Heart left ventricle (tissue), 13 donors: ENCODE measurements around the gene CDKN1C.

Source experiments
- POLR2A ChIP-seq, 2 donors: fragments of 450-650 bp; IDR thresholded peaks; one replicate each; pipeline ENCODE4 v1.6.1; 2017; ENCODE audit warnings: antibody characterized with exemption in 2 of 2, mild to moderate bottlenecking in 2 of 2, moderate library complexity in 2 of 2
- TF ChIP-seq, protein P1 (sequence below), 12 donors: fragments of 200-600 bp; sonication (generic) in 4 of 12; IDR thresholded peaks; one replicate each; pipeline versions ENCODE4 v1.5.0 to v1.8.0; 2018 to 2022; ENCODE audit warnings: antibody characterized with exemption in 12 of 12, mild to moderate bottlenecking in 5 of 12
- donor health status: ischemic (EF 13 %, LVEDD 7.1; RV severe dilation, severe dysfunction).
- donor health status: DM: no; HTN: yes; CAD: no.
- donor health status: DM: no; HTN: no; CAD: no.
- donor health status: ischemic (EF 25% LVEDD 6.9; RV normal size, moderate dysfunction).
- donor health status: ischemic (EF 25% LVEDD 5.7; RV mildly dilated, moderate dysfunction).
- donor health status: ischemic (EF 35%, LVEDD 5.7; RV mildly dilated, moderate dysfunction).
- donor health status: nonischemic (EF 11% LVEDD 7.7; RV severe dilation, severe dysfunction).
- donor health status: DM: yes; HTN: yes; CAD: no.
- donor health status: PGD.
- donor health status: ischemic (EF 29% LVEDD 5.4; RV normal size, mild dysfunction).
- donor health status: nonischemic (EF 23%, LVEDD 6.1; RV moderate dilation, normal function).

DNA sequence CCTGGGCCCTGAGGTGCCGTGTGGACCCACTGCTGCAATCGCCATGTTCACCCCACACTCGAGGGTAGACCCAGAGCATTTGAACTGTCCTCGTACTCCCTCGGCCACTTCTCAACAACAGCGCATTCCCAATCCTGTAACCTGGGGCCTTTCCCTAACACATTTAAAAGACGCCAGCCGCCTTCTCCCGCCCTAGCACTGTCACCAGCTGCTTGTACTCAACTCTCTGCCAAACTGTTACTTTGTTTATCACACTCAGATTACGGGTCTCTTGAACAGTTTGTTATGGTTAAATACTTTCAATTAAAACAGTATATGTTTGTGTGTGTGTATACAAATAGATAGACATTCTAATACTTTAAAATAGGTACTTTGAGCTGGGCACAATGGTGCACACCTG lies 20.7 kb downstream of the CDKN1C start:
- TF ChIP-seq, protein P1, sequence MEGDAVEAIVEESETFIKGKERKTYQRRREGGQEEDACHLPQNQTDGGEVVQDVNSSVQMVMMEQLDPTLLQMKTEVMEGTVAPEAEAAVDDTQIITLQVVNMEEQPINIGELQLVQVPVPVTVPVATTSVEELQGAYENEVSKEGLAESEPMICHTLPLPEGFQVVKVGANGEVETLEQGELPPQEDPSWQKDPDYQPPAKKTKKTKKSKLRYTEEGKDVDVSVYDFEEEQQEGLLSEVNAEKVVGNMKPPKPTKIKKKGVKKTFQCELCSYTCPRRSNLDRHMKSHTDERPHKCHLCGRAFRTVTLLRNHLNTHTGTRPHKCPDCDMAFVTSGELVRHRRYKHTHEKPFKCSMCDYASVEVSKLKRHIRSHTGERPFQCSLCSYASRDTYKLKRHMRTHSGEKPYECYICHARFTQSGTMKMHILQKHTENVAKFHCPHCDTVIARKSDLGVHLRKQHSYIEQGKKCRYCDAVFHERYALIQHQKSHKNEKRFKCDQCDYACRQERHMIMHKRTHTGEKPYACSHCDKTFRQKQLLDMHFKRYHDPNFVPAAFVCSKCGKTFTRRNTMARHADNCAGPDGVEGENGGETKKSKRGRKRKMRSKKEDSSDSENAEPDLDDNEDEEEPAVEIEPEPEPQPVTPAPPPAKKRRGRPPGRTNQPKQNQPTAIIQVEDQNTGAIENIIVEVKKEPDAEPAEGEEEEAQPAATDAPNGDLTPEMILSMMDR (IDR thresholded peaks at IDR 0.05) = no peak
- no peak for TF ChIP-seq POLR2A (IDR thresholded peaks at IDR 0.05)
